HG03571 (cell line): ENCODE results near the gene SLC41A3.

Source experiments
- ATAC-seq: cut with Tn5 transposase; IDR thresholded peaks from one replicate; pipeline ENCODE4 v1.9.1; 2021; ENCODE audit not compliant: unreplicated experiment

Gene SLC41A3

GRCh38 chr3:126030455-126030854, 53.5 kb downstream of the SLC41A3 start:
- ATAC-seq: no peak

- ATAC-seq: no peak
These were observed 54.7 kb downstream of the SLC41A3 start for GRCh38 chr3:126029241-126029640.

GRCh38 chr3:126028096-126028495, 55.8 kb downstream of the SLC41A3 start:
- ATAC-seq: no peak

GRCh38 chr3:126026761-126027160, 57.2 kb downstream of the SLC41A3 start:
- no peak for ATAC-seq

- ATAC-seq: no peak
These were observed 57.6 kb downstream of the SLC41A3 start for GRCh38 chr3:126026277-126026751.

DNA sequence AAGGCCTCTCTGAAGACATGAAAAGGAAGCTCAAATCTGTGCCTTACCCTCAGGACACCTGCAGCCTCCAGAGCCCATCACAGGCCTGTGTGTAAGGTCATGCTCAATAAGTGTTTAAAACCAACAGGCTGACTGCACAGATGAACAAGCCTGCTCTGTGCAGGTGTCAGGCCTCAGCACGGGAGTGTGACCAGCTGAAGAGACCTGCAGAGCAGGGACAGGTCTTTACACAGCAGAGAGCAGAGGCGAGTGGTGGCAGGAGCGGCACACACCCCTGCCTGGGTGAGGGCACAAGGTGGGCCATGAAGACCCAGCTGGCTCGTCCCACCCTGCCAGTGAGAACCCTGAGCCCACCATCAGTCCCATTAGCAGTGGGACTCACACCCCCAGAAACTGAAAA, 58.1 kb downstream of the SLC41A3 start:
- ATAC-seq: no peak

- ATAC-seq: no peak
These were observed 58.7 kb downstream of the SLC41A3 start for GRCh38 chr3:126025116-126025729.

DNA sequence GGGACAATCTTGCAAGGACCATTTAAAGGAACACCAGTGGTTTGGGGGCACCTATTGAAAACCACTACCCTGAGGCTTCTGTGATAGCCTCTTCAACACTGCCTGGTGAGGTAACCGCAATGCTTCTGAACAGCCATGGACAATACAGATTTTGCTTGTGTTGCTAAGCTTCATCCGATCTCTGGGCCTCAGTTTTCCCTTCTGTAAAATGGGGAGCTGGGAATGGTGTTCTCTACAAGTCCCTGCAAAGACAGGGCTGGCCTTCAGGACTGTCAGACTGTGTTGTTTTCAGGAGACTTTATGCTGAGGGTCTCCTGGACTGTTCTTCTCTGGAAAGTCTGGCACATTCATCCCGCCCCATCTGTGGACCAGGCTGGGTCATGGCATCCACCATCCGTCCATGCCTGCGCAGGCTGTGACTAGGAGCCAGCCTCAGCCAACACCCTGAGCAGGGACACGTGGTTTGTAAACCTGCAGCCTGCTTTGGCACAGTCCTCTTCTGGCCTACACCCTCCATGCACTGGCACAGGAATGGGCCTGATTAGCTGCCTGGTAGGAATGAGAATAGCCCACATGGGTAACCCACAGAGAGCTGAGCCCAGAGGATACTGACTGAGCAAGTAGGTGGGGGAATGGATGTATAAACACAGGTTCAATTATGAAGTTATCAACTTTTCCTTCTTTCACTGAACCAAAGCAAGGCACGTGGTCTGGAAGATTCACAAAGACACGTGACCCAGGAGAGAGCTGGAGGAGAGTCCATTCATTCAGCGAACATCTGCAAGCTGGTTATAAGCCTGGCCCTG, 59.7 kb downstream of the SLC41A3 start:
- ATAC-seq: no peak

GRCh38 chr3:126023390-126023789, 60.5 kb downstream of the SLC41A3 start:
- ATAC-seq: no peak

- no peak for ATAC-seq
These were observed 61.1 kb downstream of the SLC41A3 start for GRCh38 chr3:126022741-126023359.

- ATAC-seq: no peak
These were observed 62.2 kb downstream of the SLC41A3 start for GRCh38 chr3:126021702-126022101.

DNA sequence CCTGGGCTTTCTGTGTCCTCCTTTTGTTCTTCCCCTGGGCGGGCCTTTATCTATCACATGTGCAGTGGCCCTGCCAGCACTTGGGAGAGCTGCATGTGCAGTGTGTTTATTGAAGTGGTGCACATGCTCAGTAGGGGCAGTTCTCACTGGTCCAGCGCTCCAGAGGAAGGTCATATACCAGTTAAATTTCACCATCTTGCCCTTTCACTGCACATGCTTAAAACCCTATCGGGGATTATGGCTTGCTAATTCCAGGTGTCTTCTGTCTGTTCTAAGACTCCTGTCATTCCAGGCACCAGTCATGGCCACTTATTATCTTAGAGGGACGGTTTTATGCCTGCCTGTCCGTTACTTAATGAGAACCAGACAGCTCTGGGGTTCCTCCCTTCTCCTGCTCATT, 62.7 kb downstream of the SLC41A3 start:
- no peak for ATAC-seq

GRCh38 chr3:126019683-126020082, 64.2 kb downstream of the SLC41A3 start:
- ATAC-seq: no peak

DNA sequence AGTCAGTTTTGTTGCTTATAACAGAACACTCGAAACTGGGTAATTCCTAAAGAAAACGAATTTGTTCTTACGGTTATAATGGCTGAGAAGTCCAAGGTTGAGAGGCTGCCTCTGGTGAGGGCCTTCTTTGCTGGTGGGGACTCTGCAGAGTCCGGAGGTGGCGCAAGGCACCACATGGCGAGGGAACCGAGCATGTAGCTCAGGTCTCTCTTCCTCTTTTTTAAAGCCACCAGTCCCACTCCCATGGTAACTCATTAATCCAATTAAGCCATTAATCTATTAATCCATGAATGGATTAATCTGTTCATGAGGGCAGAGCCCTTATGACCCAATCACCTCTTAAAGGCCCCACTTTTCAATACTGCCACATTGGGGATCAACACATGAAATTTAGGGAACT, 64.9 kb downstream of the SLC41A3 start:
- no peak for ATAC-seq

DNA sequence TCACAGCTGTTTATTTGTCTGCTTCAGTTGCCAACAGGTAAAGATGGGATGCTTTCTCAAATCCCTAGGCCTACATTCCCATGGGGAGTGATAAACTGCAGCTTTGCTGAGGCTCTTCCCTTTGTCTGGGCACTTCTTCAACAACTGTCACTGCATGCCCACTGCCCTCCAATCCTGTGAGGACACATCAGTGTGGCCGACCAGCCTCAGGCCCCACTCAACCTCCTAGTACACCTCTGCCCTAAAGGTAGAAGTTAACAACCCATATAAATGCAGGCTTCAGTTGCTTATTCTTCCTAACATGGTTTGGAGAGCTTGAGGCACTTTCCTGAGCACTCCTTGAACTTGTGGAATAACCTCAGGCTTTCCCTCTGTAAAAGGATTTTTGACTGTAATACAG, 65.4 kb downstream of the SLC41A3 start:
- no peak for ATAC-seq

DNA sequence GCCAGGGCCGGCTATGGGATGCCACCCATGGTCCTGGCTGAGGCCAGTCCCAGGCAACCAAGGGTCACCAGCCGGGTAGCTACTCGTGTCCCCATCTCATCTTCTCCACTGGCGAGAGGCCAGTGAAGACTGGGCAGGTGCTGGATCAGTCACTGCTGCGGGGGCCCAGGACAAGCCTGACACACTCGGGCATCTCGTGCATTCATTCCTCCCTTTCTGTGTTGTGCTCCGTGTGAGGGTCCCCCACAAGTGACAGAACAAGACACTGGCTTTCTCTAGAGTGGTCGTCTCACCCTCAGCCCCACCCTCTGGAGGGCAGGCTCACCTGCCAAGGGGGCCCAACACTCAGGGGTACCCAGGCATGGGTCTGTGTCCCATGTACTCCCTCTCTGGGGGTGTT, 66.6 kb downstream of the SLC41A3 start:
- ATAC-seq: no peak

DNA sequence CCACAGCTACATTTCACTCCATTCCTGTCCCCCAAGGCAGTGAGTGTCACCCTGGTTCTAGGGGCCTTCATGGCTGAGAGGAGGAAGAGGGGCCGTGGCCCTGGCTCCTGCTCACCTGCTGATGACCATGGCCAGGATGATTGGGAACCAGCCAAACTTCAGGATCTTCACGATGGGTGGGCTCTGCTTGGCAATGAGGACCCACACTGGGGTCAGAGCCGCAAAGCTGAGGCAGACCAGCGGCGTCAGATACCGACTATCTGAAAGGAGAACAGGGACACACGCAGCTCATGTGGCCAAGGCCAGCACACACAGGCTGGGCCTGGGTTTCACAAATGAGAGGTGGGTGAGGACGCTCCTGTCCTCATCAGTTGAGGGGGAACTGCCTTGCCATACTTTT, 67.3 kb downstream of the SLC41A3 start:
- ATAC-seq: no peak

GRCh38 chr3:126015075-126015474, 68.8 kb downstream of the SLC41A3 start:
- ATAC-seq: no peak

DNA sequence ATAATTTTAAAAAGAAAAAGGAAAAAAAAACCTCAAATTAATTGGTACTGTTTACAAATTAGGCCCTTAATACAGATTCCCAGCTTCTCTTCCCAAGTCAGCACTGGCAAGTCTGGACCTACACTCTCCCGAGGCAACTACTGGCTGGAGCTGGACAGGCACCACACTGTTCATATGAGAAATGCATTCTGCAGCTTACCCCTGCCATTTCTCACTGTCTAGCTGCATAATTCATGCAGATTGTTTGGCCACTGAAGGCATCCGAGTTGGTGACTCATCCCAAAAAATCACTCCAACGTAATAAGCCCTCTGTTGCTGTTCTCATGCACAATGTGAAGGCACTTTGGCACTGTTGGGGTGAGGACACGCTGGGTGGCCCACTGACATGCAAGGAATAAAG, 69.7 kb downstream of the SLC41A3 start:
- ATAC-seq: no peak

- no peak for ATAC-seq
These were observed 70.2 kb downstream of the SLC41A3 start for GRCh38 chr3:126013751-126014156.

DNA sequence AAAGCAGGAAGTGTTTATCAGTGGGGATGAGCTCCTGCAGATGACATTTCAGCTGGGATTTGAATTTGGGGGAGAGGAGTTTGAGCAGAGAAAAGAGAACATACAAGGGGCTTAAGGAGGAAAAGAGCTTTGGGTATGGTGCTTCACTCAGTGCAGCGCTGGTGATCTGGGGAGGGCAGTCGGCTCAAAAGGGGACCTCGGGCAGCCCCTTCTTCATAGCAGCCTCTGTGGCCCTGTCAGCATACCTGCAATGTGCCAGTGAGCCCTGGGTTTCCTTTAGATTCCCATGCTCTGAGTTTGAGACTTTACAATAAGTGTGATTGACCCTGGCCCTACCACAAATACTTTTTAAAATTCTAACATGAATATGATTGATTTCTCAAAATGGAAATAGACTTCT, 74.7 kb downstream of the SLC41A3 start:
- no peak for ATAC-seq

DNA sequence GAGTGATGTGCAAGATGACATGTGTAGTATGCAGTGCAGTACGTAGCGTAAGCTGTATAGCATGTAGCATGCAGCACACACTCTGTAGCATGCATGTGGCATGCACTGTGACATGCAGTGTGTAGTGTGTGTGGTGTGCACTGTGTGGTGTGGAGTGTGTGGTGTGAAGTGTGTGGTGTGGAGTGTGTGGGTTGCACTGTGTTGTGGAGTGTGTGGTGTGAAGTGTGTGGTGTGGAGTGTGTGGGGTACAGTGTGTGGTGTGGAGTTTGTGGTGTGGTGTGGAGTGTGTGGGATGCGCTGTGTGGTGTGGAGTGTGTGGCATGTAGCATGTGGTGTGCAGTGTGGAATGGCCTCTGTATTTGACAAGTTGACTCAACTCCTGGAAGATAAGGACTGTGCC, 75.7 kb downstream of the SLC41A3 start:
- no peak for ATAC-seq
